CD4-positive, alpha-beta T cell treated with Interleukin-17A for 4 hours (primary cell): ENCODE results near the gene RNF182.
A peak's percentile ranks its signal among the peaks of the same experiment; 100 is the strongest.
"Not testable (repeated sequence)": the region's sequence is repeated elsewhere in the genome, so short reads cannot be mapped to it uniquely, and the experiment has no call there.

ENCODE experiments used
- DNase-seq: peaks from one replicate; pipeline ENCODE4 v3.0.0-alpha.2; 2020; ENCODE audit warnings: mixed read lengths

RNF182 gene, protein sequence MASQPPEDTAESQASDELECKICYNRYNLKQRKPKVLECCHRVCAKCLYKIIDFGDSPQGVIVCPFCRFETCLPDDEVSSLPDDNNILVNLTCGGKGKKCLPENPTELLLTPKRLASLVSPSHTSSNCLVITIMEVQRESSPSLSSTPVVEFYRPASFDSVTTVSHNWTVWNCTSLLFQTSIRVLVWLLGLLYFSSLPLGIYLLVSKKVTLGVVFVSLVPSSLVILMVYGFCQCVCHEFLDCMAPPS

DNA sequence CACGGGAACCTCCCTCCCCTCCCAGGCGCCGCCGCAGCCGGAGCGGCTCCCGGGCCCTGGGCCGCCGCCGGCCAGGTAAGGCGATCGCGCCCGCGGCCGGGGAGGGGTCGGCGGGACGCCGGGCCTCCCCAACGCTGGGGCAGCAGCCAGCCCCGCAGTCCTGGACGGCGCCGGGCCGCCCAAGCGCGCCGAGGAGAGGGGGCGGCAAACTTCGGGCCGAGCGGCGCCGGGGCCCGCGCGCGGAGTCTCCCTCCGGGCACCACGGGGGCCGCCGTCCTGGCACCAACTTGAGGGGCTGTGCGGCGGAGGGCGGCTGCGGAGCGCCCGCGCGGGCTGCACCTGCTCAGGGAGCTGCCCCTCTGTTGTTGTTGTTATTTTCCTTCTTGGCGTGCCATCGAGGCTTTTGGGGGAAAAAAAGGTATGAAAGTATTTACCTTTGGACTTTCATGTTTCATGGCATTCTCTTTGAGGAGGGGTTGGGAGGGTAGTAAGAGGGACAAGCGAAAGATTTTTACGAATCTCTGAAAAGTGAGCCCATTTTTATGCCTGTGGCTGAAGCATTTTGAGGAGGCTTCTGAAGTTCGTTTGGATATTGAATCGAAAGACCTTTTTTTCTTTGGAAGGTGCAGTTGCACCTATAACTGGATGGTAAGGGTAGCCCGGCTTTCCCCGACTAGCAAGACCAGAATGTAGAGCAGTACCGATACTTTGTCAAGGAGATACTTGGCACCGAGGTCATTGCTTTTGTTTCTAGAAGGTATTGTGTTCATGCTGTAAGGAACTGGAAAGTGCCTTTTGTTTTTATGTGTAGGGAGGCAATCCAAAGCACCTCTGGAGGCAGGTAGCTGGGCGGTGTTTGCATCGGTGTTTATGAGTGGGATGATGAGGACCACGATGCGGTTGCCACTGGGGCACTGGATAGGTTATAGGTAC is at the start of gene RNF182:
RNF182 (plus strand) TSS at position 4 of the 933 bp plus-strand sequence. CDS start 52,168 bp downstream, outside the sequence.
- peak; percentile 52 for DNase-seq

DNA sequence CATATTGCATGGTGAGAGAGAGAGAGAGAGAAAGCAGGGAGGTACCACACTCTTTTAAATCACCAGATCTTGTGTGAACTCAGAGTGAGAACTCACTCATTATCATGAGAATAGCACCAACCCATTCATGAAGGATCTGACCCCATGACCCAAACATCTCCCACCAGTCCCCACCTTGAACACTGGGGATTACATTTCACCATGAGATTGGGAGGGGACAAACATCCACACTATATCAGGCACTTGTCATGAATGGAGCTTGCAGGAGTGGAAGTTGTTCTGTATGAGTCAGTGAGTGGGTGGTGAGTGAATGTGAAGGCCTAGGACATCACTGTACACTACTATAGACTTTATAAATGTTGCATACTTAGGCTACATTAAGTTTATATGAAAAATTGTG is 47.7 kb upstream of the RNF182 start:
- DNase-seq = no peak

DNA sequence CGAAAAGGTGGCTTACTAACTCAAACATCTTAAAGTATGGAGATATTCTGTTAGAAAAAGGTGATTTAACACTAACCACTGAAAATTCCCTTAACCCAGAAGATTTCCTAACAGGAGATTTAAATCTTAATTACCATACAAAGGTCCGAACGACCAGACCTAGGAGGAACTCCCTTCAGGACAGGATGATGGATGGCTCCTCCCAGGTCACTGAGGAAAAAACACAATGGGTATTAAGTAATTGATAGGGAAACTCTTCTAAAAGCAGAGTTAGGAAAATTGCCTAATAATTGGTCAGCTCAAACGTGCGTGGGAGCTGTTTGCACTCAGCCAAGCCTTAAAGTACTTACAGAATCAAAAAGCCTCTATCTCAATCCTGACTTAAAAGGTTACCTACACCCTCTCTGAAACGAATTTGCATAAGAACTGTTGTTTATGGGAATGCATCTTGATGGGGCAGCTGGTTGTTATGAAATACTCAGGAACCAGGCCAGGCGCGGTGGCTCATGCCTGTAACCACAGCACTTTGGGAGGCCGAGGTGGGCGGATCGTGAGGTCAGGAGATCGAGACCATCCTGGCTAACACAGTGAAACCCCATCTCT is 44.6 kb upstream of the RNF182 start:
- not testable (repeated sequence) for DNase-seq

DNA sequence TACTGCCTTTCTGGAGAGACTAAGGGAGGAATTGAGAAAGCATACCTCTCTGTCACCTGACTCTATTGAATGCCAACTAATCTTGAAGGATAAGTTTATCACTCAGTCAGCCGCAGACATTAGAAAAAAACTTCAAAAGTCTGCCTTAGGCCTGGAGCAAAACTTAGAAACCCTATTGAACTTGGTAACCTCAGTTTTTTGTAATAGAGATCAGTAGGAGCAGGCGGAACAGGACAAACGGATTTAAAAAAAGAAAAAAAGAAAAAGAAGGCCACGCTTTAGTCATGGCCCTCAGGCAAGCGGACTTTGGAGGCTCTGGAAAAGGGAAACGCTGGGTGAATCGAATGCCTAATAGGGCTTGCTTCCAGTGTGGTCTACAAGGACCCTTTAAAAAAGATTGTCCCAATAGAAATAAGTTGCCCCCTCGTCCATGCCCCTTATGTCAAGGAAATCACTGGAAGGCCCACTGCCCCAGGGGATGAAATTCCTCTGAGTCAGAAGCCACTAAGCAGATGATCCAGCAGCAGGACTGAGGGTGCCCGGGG is 43.1 kb upstream of the RNF182 start:
- DNase-seq = no peak

DNA sequence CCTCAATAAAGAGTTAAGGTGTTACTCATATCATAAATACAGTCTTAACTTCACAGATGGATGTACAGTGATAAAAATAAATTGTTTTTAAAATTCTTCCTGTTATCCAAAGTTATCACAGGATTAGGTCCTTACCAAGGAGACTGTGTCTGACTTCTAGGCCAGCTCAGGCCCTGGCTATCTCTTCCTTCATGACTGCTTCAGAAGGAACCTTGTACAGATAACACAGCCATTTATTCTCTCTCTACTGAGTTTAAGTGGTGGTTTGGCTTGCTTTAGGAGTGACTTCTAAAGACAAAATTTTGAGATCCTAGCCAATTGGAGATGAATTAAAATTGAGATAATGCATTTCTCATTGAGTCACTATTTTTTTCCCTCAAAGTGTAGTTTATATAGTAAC is 40.8 kb upstream of the RNF182 start:
- no peak for DNase-seq

DNA sequence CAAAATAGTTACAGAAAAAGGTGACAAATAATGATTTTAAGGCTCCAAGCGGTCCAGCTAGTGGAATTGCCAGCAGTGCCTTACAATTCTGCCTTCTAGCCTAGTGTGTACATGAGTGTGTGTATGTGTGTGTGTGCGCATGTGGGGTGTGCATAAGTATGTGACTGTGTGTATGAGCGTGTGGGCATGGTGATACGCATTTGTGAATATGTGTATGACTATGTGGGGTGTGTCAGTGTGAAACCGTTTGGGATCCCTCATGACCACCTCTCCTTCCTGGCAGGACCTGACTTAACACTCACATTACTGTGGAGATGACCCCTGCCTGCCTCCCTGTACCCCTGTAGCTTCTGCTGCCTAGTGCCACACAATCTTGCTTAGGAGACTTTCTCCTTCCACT is 40.4 kb upstream of the RNF182 start:
- DNase-seq = no peak

DNA sequence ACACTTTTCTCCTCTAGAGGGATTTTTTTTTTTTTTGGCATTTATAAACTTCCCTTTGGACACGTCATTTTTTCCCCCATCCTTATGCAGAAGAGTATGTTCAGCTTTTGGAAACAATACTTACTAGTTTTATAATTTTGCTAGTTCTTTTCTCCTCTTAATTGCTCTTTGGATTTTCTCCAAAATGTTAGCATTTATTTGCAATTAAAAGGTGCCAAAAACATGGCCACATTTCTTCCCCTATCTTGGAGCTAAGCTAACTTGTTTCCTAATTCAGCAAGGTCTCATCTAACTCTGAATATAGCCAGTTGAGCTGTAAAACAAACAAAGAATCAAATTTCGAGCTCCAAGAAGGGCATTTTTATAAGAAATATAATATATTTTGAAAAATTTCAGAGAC is 39.2 kb upstream of the RNF182 start:
- DNase-seq = no peak

DNA sequence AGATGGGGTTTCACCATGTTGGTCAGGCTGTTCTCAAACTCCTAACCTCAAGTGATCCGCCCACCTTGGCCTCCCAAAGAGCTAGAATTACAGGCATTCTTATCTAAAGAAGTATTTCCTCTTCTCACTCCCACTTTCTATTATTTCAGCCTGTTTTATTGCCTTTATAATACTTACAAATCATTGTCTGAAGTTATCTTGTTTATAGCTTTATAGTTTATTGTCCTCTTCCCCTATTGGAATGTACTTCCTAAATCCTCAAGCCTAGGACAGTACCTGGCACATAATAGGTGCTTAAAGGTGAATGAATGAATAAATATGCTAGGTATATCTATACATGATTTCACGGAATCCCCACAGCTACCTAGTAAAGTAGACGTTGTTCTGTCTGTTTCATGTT is 37.8 kb upstream of the RNF182 start:
- DNase-seq = no peak

DNA sequence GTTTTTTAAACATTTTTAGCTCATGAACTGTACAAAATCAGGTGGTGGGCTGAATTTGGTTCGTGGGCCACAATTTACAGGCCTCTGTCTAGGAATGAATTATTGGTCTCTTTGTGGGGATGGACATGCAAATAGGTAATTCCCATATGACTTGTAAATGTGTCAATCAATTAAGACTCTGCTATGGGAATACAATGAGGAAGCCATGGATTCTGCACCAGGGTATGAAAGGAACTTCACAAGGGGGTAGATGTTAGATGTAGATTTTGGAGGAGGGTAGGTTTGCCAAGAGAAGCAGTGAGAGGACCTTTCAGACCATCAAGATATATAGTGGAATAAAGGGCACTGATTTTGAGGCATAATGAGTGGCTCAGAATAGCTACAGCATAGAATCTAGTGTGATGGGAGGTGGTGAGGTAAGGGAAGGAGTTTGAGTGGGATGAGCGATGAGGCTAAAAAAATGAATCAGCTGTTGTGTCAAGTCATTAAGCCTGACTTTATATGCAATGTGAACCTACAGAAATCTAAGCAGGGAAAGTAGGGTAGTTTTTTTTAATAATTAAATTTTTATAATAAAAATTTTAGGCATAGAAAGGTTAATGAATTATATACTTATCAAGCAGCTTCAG is 32.6 kb upstream of the RNF182 start:
- DNase-seq = no peak

DNA sequence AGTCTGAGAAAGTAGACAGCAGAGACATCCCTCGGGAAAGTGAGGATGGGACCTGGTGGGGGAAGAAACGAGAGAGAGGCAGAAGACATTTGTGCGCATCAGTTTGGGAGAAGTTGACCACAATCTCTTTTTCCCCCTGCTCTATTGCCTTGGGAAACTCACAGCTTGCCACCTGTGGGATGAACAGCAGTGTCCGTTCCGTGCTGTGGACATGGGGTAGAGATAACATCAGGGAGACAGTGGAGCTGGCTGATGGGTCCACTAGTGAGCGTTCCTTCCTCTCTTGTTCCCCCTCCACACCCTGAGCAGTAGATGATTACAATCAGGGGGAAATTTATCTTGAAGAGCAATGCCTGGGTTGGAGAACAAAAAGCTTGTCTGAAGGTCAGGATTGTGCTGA is 21.8 kb upstream of the RNF182 start:
- DNase-seq = no peak

DNA sequence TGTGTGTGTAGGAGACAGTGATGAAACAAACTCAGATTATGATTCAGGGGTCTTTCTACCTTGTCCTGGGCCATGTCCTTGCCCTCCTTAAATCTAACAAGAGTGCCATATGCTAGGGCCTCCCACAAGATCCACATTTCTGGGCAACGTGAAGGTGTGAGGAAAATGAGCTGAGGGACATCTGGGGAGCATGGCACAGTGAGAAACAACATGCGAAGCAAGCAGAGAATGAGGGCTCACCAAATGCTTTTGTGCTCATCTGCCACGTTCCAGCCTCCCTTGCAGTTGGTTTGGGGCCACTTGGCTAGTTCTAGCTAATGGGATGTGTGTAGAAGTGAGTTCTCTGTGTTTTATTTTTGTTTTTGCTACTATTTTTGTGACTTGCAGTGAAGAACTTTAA is 21.4 kb upstream of the RNF182 start:
- DNase-seq = no peak

DNA sequence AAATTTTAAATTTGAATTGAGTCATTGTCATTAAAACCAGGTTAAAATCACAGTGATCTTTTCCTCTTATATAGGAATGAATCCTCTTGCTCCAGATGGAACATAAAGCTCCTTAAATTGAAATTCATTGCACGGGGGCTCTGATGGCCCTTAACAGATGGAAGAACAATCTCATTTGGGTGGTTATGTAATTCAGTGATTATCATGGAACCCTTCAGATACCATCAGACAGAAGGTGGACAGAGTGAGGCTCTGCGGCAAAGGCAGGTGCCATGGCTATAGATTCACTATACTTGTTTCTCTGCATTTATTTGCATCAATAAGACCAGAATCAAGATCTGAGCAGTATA is 17.8 kb upstream of the RNF182 start:
- no peak for DNase-seq

DNA sequence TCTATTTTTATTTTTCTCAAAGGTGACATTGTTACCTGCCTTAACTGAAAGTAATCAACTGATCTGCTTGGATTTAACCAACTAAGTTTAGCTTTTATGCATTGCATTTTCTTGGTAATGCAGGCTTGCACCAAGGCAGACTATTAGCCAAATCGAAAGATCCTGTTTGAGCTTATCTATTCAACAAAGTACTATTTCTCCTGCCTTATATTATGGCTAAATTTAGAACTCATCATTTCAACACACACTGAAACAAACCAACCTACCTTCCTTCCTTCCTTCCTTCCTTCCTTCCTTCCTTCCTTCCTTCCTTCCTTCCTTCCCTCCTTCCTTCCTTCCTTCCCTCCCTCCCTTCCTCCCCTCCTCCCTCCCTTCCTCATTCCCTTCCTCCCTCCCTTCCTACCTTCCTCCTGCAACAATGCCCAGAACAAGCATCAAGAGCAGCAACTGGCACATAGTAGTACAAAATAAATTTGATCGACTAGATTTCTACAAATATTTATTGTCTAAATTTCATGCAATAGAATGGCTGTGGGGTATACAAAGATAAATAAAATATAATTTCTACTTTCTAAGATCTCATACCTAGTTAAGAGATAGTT is 17.0 kb upstream of the RNF182 start:
- DNase-seq = no peak

DNA sequence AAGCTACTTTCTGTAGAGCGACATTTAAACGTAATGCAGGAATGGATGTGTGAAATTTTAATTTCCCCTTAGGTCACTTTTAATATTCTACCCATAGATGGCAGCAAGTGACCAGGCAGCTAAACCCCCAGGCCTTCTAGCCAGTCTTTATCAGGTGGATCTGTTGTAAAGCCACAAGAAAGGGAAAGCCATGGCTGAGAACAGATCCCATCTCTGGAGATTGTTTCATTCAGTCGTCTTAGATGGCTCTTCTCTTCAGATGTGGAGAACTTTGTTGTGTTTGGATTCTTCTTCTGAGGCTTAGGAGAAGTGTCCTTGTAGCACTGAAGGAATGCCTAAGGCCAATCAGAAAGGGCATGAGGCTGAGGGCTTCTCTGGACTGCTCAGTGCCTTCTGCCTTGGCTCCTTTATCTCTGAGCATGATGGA is 15.8 kb upstream of the RNF182 start:
- peak; percentile 45 for DNase-seq

DNA sequence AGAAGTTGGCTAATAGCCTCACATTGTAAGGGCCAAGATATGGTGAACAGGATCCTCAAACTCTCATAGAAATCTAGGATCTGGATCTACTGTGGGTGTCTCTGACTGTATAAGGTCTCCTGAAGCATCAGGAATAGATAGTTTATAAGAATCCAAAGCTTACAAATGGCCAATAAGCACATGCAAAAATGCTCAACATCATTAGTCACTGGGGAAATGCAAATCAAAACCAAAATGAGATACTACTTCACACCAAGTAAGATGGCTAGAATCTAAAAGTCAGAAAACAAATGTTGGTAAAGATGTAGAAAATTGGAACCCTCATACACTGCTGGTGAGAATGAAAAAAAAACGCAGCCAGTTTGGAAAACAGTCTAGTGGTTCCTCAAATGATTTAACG is 14.3 kb upstream of the RNF182 start:
- DNase-seq = no peak

DNA sequence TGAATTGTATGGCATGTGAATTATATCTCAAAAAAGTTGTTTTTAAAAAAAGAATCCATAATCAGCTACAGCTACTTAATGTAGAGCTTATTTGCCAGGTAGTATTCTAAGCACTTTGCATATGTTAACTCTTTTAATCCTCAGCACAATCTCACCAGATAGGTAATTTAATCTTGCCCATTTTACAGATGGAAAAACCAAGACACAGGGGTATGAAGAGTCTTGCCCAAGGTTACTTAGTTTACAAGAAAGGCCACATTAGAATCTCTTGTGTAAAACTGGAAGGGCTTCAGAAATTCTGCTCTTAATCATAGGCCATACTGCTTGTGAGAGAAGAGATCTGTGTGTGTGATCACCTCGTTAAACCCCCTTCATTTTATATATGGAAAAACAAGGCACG is 13.4 kb upstream of the RNF182 start:
- DNase-seq = no peak

DNA sequence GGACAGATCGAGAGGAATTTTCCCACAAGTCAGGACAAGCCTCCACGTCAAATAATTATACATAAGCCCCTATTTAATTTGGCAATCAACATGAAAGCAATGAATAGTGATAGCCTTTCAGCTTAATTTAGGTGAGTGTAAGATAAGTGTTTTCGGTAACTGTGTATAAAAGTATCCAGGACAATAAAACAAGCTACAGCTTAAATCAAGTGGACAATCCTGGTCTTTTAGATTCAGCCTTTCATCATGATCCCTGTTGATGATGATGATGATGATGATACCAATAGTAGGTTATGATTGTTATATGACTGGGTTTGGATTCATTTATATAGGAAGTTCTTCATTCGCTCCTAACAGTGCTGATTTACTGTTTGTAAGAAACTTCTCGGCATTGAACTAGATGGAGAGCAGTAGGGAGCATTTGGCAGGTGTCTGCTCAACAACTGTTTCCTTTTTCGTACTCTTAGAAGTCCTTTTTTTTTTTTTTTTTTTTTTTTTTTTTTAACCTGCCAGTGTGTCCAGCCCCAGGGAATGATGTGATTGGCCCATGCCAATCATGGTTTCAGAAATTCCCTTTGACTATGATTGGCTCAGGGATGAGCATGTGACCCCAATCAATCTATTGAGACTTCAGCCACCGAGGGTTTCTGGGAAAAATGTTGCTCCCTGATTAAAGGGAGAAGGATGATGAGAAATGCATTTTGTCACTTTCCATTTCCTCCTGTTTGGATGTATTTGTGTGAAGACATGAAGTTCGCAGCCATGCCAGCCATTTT is 11.3 kb upstream of the RNF182 start:
- DNase-seq = no peak

DNA sequence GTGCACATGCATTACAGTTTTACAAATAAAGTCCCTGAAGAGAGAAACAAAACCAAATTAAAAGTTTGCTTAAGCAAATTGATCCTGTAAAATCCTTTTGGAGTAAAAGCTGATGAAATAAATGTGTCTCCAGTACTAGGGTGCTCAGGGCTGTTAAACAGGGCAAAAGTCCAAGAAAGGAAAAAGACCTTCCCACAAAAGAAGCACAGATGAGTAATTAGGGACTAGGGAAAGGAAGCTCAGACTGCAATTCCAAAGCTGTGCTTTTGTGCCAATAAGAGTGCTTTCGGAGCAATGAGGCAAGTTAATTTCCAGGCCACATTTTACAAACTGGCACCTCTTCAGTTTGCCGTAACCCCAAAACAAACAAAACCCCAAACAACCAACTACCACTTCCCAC is 10.4 kb upstream of the RNF182 start:
- DNase-seq = no peak

DNA sequence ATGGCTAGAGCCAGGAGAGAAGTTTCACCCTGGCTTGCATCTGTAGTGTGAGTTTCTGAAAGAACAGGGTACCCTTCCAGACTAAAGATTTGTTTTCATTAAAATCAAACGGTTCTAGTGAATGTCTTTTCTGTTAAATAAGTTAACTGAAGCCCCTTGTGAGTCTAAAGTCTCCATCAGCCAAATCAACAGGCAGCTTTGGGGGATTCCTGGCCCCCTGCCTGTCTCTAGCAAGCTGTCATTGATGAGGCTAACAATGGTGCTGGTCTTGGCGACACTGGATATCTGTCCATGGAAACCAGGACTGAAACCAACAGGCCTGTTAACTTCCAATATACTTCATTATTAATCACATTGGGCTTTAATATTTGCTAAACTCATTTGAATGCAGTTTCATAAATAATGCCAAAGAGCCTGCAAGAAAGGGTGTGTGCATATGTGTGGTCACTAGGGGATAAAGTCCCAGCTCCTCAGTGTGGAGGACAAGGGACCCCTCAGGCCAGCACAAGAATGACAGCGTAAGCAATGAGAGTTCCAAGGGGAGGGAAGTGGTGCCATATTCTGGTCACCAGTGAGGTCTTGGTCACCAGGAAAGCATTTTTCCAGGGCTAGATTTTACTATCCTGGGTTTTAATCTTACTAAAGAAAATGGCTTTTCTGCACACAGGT is 9.1 kb upstream of the RNF182 start:
- no peak for DNase-seq

DNA sequence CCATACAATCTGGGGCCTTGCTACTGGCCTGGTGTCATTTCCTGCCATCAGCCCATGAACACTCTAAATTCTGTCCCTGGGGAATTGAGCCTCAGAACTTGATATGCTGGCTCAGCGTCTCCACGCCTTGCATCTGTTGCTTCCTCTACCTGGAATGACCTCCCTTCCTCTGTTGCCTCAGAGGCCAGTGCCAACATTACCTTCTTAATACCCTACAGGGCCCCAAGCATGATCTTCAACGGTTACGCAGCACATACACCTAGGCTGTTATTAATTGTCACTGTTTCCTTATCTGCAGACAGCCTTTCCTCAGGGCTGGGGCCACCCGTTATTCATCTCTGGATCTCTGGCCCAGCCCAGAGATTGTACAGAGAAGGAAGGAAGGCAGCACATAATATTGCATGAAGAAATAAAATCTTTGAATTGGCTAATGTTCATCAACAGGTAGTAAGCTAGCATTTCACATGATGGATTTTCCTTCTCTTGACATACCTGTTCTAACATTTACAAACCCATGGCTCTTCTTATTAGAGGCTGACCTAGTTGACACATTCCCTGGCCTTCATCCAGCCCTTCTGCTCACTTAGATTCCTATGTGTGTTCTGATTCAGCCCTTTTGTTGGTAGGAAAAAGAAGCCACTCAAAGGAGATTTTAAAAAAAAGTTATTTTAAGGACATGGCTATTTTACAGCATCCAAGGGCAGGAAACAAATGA is 8.4 kb upstream of the RNF182 start:
- no peak for DNase-seq

DNA sequence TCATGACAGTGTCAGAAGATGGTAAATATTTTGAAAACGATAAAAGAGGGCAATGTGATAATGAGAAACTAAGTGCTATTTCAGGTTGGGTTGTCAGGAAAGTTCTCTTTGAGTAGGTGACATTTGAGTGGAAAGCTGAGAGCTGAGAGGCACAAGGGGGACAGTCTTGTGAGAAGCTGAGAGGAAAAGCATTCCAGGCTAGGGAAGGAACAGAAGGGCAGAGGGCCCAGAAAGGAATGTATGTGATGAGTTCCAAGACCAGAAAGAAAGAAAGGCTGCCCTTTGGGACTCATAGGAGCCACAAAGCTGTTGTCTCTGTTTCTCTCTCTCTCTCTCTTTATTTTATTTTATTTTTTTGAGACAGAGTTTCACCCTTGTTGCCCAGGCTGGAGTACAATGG is 7.6 kb upstream of the RNF182 start:
- DNase-seq = no peak
